ENCODE data around the gene INPP1.

DNA sequence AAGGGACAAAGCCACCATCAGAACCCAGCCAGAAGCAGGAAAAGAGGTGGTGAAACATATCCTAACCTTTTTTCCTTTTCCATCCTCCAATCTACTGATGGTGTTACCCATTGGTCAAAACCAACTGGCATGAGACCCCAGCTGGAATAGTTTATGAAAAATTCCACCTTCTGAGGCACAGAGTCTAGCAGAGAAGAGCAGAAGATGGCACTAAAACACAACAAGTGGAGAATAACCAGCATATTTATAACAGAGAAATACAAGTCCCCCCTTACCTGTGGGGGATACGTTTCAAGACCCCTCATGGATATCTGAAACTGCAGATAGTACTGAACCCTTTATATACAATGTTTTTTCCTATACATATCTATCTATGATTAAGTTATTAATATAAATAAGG is 4.9 kb upstream of the INPP1 start:
- TF ChIP-seq, protein P1, sequence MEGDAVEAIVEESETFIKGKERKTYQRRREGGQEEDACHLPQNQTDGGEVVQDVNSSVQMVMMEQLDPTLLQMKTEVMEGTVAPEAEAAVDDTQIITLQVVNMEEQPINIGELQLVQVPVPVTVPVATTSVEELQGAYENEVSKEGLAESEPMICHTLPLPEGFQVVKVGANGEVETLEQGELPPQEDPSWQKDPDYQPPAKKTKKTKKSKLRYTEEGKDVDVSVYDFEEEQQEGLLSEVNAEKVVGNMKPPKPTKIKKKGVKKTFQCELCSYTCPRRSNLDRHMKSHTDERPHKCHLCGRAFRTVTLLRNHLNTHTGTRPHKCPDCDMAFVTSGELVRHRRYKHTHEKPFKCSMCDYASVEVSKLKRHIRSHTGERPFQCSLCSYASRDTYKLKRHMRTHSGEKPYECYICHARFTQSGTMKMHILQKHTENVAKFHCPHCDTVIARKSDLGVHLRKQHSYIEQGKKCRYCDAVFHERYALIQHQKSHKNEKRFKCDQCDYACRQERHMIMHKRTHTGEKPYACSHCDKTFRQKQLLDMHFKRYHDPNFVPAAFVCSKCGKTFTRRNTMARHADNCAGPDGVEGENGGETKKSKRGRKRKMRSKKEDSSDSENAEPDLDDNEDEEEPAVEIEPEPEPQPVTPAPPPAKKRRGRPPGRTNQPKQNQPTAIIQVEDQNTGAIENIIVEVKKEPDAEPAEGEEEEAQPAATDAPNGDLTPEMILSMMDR (IDR thresholded peaks at IDR 0.05) = no peak
- TF ChIP-seq POLR2A (IDR thresholded peaks at IDR 0.05) = no peak
- no peak for TF ChIP-seq POLR2AphosphoS5 (IDR thresholded peaks at IDR 0.05; ENCODE audit: insufficient read depth in 1 of 2, low read depth in 1 of 2)
